HG03108 (cell line): ENCODE data around the gene ART5.
A peak's percentile ranks its signal among the peaks of the same experiment; 100 is the strongest.
"Not testable (repeated sequence)": the region's sequence is repeated elsewhere in the genome, so short reads cannot be mapped to it uniquely, and the experiment has no call there.

ENCODE experiments used
- ATAC-seq: cut with Tn5 transposase; IDR thresholded peaks from one replicate; pipeline ENCODE4 v1.9.1; 2021; ENCODE audit warnings: moderate library complexity; ENCODE audit not compliant: unreplicated experiment

Gene ART5

GRCh38 chr11:3623121-3623520 is 18.7 kb downstream of the ART5 start:
- ATAC-seq = no peak

GRCh38 chr11:3622521-3622920 is 19.3 kb downstream of the ART5 start:
- no peak for ATAC-seq

- ATAC-seq = no peak
Observed at GRCh38 chr11:3617990-3618389, 23.8 kb downstream of the ART5 start.

GRCh38 chr11:3616721-3617460 is 24.9 kb downstream of the ART5 start:
- ATAC-seq = no peak

- ATAC-seq = no peak
Observed at GRCh38 chr11:3615998-3616397, 25.8 kb downstream of the ART5 start.

GRCh38 chr11:3614742-3615171 is 27.0 kb downstream of the ART5 start:
- peak; percentile 74 for ATAC-seq

GRCh38 chr11:3613998-3614741 is 27.6 kb downstream of the ART5 start:
- peak; percentile 13 for ATAC-seq

GRCh38 chr11:3611976-3612678 is 29.7 kb downstream of the ART5 start:
- ATAC-seq = no peak

GRCh38 chr11:3610846-3611245 is 30.9 kb downstream of the ART5 start:
- ATAC-seq = no peak

GRCh38 chr11:3609416-3610265 is 32.2 kb downstream of the ART5 start:
- no peak for ATAC-seq

GRCh38 chr11:3605771-3606203 is 36.0 kb downstream of the ART5 start:
- no peak for ATAC-seq

- ATAC-seq = no peak
Observed at GRCh38 chr11:3605283-3605662, 36.5 kb downstream of the ART5 start.

- ATAC-seq = no peak
Observed at GRCh38 chr11:3604167-3604566, 37.6 kb downstream of the ART5 start.

- ATAC-seq = not testable (repeated sequence)
Observed at GRCh38 chr11:3600201-3600600, 41.6 kb downstream of the ART5 start.

GRCh38 chr11:3597743-3598142 is 44.0 kb downstream of the ART5 start:
- ATAC-seq = not testable (repeated sequence)

GRCh38 chr11:3591326-3591725 is 50.5 kb downstream of the ART5 start:
- ATAC-seq = not testable (repeated sequence)

- not testable (repeated sequence) for ATAC-seq
Observed at GRCh38 chr11:3590193-3590592, 51.6 kb downstream of the ART5 start.

- ATAC-seq = not testable (repeated sequence)
Observed at GRCh38 chr11:3588776-3589175, 53.0 kb downstream of the ART5 start.
